GM19025 (cell line): ENCODE data around the gene OMA1.

Experiments used
- ATAC-seq: cut with Tn5 transposase; IDR thresholded peaks from one replicate; pipeline ENCODE4 v1.9.1; 2021; ENCODE audit warnings: mild to moderate bottlenecking, low read depth, moderate library complexity; ENCODE audit not compliant: unreplicated experiment

Gene OMA1

GRCh38 chr1:58465825-58466629, 80.5 kb downstream of the OMA1 start:
- no peak for ATAC-seq

- ATAC-seq = no peak
These were observed 81.3 kb downstream of the OMA1 start for GRCh38 chr1:58465176-58465575.

GRCh38 chr1:58460469-58460868, 86.1 kb downstream of the OMA1 start:
- ATAC-seq = no peak

DNA sequence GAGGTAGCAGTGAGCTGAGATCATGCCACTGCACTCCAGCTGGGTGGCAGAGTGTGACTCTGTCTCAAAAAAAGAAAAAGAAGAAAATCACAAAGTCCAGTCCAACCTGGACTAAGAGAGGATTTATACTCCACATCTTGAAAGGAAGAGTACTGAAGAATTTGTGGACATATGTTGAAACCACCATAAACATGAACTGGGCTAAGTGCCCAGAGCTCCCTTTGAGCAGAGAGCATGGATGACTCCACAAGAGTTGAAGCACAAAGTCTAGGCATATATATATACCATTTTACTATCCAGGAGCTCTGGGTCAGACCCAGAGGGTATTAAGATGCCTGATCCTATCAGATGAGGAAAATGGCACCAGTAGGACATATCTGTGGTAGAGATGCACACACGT, 86.6 kb downstream of the OMA1 start:
- ATAC-seq = no peak

GRCh38 chr1:58457023-58457635, 89.4 kb downstream of the OMA1 start:
- ATAC-seq = no peak

DNA sequence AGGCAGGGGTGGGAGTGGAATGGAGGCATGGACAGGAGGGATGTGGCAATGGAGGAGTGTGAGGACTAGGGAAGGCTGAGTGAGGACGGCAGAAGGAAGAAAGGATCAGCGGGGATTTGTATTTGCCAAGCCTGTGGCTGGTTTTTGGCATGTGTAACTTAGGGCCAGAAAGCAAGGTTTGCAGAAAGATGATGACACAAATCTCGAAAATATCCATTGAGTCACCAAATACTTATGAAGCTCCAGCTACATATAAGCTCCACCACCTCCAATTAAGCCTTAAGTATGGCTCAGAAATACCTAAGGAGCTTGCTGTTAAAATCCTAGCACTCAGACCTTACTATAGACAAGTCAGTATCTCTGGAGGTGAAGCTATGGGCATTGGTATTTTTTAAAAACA, 90.1 kb downstream of the OMA1 start:
- ATAC-seq = no peak

DNA sequence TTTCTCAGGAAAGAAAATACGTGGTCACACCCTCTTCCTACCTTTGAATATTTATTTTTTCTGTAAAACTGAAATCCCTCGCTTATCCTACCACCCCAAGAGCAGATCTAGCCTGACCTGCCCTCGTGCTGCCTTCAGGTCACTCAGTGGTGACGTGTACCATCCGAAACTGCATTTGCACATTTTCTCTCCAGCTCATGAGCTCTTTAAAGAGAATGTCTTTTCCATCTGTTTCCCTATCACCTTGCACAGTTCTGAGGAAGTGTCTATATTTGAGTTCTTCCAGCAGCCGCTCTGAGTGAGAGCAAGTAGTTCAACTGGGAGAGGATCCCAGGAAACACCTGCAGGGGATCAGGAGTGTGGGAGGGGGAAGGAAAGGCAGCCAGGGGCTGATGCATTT, 91.7 kb downstream of the OMA1 start:
- ATAC-seq = no peak

- no peak for ATAC-seq
These were observed 92.1 kb downstream of the OMA1 start for GRCh38 chr1:58454385-58454784.

- no peak for ATAC-seq
These were observed 94.8 kb downstream of the OMA1 start for GRCh38 chr1:58451560-58452191.

GRCh38 chr1:58447886-58448285, 98.6 kb downstream of the OMA1 start:
- no peak for ATAC-seq

DNA sequence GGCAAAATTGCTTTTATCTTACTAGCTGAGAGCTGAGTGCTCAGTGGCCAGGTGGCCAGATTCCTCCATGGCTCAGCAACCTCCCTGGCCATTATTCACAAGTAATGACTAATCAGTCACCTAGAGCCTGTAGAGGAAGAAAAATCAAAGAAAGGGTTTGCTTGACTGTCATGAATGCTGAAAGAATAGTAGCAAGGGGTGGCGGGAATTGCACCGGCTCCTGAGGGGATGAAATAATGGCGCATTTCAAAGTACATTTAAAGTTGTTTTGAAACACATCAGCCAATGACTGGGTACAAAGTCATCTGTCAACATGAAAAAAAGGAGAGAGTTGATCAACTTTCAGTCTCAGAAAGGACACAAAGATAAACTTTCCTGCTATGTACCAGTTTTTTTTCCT, 99.5 kb downstream of the OMA1 start:
- no peak for ATAC-seq

DNA sequence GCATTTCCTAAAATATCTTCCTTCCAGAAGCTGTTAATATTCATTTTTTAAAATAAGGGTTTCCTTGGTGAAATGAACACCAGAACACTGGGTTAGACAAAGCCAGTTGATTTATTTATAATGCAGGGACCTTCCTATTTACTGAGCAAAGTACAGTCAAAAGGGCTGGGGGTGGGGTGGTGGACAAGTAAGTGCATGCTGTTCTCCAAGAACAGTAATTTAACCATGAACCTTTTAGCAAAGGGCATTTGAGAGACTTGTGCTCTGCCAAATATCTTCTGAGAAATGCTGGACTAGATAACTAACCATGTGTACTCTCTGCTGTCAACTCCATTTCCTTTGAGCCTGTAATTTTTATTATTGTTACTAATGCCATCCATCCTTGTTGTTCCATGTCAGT, 100.2 kb downstream of the OMA1 start:
- ATAC-seq = no peak

DNA sequence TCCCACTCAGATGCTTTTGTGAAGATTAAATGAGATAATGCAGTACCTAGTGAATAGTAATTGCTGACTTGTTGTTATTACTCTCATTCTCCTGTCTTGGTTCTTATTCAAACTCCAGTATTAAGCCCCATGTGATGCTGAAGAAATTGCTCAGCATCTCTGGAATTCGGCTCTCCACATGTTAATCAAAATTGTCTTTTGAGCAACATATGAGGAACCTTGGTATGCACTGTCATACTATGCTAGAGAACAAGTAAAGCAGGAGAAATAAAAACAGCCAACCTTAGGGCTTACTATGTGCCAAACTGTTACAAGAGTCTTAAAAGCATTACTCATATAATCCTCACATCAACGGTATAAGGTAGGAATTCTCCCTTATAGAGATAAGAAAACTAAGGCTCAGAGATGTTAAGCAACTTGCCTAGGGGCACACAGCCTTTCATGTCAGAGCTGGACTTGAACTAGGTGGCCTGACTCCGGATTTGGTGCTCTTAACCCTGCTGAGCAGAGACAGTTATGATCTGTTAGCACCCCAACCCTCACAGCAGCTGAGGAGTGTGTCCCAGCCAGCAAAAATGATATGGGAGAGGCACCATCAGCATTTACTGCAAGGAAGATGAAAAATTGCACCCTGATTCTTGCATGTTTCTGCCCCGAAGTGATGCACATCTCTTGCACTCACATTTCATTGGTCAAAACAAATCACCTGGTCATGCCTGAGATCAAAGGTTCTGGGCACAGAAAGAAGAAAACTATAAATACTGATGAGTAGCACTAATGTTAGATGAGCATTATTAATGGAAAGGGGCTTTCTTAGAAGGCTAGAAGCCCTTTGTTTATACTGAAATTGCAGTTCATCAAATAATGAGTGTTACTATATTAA, 102.3 kb downstream of the OMA1 start:
- no peak for ATAC-seq

DNA sequence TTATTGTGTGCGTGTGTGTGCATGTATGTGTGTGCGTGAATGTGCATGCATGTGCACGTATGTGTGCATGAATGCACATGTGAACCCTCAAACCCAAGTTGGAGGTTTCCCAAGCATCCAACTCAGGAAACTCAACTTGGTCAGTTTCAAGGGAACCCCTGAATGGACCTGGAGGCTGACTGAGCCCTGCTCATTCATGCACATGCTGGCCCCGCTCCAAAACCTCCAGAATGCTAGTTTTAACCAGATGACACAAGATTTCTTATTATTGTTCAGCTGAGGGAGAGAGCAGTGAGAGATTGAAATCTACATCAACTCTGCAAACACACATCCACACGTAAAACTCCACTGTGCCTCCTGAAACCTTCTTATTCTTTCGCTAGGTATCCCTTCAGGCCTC, 104.4 kb downstream of the OMA1 start:
- ATAC-seq = no peak

DNA sequence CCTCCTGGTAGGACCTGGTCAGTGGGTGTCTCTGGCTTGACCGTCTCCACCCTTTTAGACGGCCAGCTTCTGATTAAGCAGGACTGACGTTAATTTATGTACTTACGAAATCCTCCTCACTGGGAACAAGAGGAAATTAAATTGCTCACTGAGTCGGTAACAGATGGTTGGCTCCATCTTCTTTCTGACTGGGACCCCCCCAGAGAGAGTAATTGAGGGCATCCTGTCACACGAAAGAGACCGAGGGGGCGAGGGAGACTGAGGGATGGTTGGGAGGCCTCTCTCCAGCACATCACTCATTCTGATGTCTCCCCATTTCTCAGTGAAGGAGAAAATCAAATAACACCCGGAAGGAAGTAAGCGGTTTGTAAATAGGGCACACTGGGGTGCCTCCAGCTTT, 104.8 kb downstream of the OMA1 start:
- ATAC-seq = no peak

GRCh38 chr1:58440696-58441095, 105.8 kb downstream of the OMA1 start:
- ATAC-seq = no peak

- ATAC-seq = no peak
These were observed 106.6 kb downstream of the OMA1 start for GRCh38 chr1:58439946-58440345.

GRCh38 chr1:58438468-58438867, 108.1 kb downstream of the OMA1 start:
- no peak for ATAC-seq

GRCh38 chr1:58437623-58438022, 108.9 kb downstream of the OMA1 start:
- ATAC-seq = no peak

- ATAC-seq = no peak
These were observed 109.8 kb downstream of the OMA1 start for GRCh38 chr1:58436615-58437297.
